Motor neuron (in vitro differentiated cells): ENCODE measurements around the gene CCDC9B. TPM values are rescaled to one million over a fixed set of nuclear protein-coding genes. Genes with fewer than 3 reads are reported as not detected.

Experiments used
- ATAC-seq, 8 experiments: fragments of 200-7000 bp; cut with Tn5 transposase; replicated peaks in 6 of 8; 2 replicates each; pipeline ENCODE4 v1.8.0; 2021; ENCODE audit warnings: mild to moderate bottlenecking in 8 of 8, moderate library complexity in 8 of 8
- H3K27ac ChIP-seq, 2 donors: fragments of 250-450 bp; sonication (Bioruptor Pico); 2 replicates each; pipeline ENCODE4 v1.9.0; 2021; ENCODE audit warnings: antibody characterized with exemption in 2 of 2, mild to moderate bottlenecking in 2 of 2, moderate library complexity in 1 of 2
- H3K4me1 ChIP-seq, 2 donors: fragments of 250-450 bp; sonication (Bioruptor Pico); replicated peaks in 1 of 2; 2 replicates each; pipeline ENCODE4 v1.6.1; 2021; ENCODE audit warnings: antibody characterized with exemption in 2 of 2, mild to moderate bottlenecking in 2 of 2, moderate library complexity in 1 of 2
- H3K4me3 ChIP-seq, 5 donors: fragments of 250-450 bp; sonication (Bioruptor Pico); 2 replicates each; pipeline ENCODE4 v1.9.0; 2021; ENCODE audit warnings: antibody characterized with exemption in 5 of 5, mild to moderate bottlenecking in 5 of 5, moderate library complexity in 4 of 5
- WGBS, 10 experiments: fragments of 450-650 bp; shearing (Covaris generic); methylation state at CpG; one replicate each; pipeline ENCODE4 v1.0.0; 2022; 5-methylcytosine and 5-hydroxymethylcytosine counted together
- in situ Hi-C, 9 experiments: fragments of 400-800 bp; cut with MboI; loops; one replicate each; pipeline ENCODE4 v1.15.0; 2021; ENCODE audit warnings: low sequenced_read_pairs in 9 of 9, low pct_unique_long_range_greater_than_20kb in 2 of 9; ENCODE audit not compliant: unreplicated experiment in 9 of 9
- total RNA-seq, 8 experiments: library from RNA; unstranded; fragments of 300-600 nt; gene quantifications; 2 replicates each; pipeline versions ENCODE4 v1.2.3 to v1.2.4, GENCODE V29; 2022

CCDC9B gene
- total RNA-seq, 8 experiments from 2014 or later: 0.50 to 32.6 (median 1.9) TPM

GRCh38 chr15:40360015-40360414 lies 19.3 kb upstream of the CCDC9B start:
- Histone ChIP-seq H3K4me3 (no peak overlapping the region), H3K4me1 (peaks cover 7 to 15% of the 10 kb centered on the region in 2 donors), H3K27ac (no peak overlapping the region)
- in situ Hi-C loops: no loop called here
- WGBS, 10 experiments: 33 to 100% (median 70%) methylated on average over 1 to 3 of the region's 4 CpGs; no CpG with 5 or more reads in 3 of the 10 experiments
- ATAC-seq: no peak

GRCh38 chr15:40358471-40359353 lies 18.0 kb upstream of the CCDC9B start:
- Histone ChIP-seq H3K4me3 (peak overlapping the region; percentile 61 to 87 (median 64)), H3K27ac (peak overlapping the region; percentile 48 to 58), H3K4me1 (peaks cover 15 to 24% of the 10 kb centered on the region in 2 donors)
- WGBS, 10 experiments: 20 to 65% (median 53%) methylated on average over 1 to 4 of the region's 31 CpGs; no CpG with 5 or more reads in 7 of the 10 experiments
- in situ Hi-C loops: no loop called here
- ATAC-seq: peak; percentile 7 to 64 (median 52)

GRCh38 chr15:40357723-40358470 lies 17.2 kb upstream of the CCDC9B start, which contains the start of gene DISP2:
Gene DISP2, plus strand, starts transcription at chr15:40358219. Its CDS starts 103 bp downstream, at chr15:40358322.
- H3K27ac ChIP-seq: peak within 1 kb of the TSS; percentile 48 to 74
- in situ Hi-C loops: no loop called here
- ATAC-seq: peak; percentile 86 to 93 (median 92)
- peaks cover 15 to 24% of the 10 kb centered on the region in 2 donors for H3K4me1 ChIP-seq
- 0 to 5% (median 0%) methylated on average over 2 to 11 of the region's 82 CpGs; no CpG with 5 or more reads in 6 of the 10 experiments for WGBS, 10 experiments
- H3K4me3 ChIP-seq: peak within 1 kb of the TSS; percentile 61 to 87 (median 64)

GRCh38 chr15:40357246-40357645 lies 16.5 kb upstream of the CCDC9B start:
- Histone ChIP-seq H3K4me3 (peak overlapping the region; percentile 61 to 87 (median 64)), H3K4me1 (peaks cover 15 to 24% of the 10 kb centered on the region in 2 donors), H3K27ac (no peak overlapping the region)
- no peak for ATAC-seq
- WGBS, 10 experiments: no CpG with 5 or more reads among the region's 1 CpG
- in situ Hi-C loops: no loop called here

DNA sequence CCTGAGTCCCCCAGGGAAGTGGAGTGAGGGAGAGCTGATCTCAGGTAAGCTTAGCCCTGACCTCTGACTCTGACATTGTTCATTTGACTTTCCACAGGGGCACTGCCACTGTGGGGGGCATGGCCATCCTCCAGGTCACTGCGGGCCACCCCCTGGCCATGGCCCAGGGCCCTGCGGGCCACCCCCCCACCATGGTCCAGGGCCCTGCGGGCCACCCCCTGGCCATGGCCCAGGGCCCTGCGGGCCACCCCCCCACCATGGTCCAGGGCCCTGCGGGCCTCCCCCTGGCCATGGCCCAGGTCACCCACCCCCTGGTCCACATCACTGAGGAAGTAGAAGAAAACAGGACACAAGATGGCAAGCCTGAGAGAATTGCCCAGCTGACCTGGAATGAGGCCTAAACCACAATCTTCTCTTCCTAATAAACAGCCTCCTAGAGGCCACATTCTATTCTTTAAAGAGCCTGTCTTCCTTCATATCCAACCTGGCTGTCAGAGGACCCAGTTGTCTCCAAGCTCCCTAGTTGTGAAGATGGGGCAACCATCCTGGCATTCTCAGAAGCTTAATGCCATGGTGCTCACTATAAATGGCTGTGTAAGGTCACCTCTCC lies 15.3 kb upstream of the CCDC9B start:
- peaks cover 15 to 24% of the 10 kb centered on the region in 2 donors for H3K4me1 ChIP-seq
- no peak overlapping the region for H3K27ac ChIP-seq
- no peak for ATAC-seq
- no peak overlapping the region for H3K4me3 ChIP-seq
- 80% methylated on average over 2 of the region's 5 CpGs; no CpG with 5 or more reads in 9 of the 10 experiments for WGBS, 10 experiments
- in situ Hi-C loops: no loop called here

DNA sequence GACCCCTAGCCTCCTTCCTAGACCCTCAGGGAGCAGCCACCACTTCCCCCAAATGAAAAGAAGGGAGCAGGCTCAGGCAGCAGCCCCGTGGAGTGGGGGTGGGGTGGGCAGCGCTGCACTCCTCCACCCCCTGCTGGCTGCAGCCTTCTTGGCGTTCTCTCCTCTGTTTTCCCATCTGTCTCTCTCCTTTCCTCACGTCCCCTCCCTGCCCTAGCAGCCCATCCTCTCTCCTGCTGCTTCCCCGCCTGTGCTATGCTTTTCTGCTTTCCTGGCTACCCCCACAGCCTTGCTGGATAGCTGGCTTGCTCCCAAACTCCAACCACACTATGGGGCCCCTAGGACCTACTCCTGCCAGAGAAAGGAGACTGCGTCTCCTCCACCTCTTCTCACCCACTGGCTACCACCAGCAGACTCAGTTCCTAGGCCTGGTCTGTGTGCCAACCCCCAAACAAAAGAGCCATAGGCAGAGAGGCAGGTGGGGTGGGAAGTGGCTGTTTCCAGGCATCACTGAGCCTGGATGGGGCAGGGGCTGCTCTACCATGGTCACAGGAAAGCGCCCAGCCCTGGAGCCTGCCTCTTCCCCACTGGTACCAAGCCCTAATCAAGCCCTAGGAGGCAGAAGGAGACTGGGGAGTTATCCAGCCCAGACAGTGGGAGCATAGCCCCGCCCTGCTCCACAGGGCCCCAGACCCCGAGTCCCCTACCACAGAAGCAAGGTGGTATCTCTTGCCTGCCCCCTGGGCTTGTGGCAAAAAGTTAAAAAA lies 13.9 kb upstream of the CCDC9B start:
- H3K4me1 ChIP-seq: peaks cover 15 to 24% of the 10 kb centered on the region in 2 donors
- no peak overlapping the region for H3K4me3 ChIP-seq
- in situ Hi-C loops: no loop called here
- 0 to 48% (median 22%) methylated on average over 1 to 4 of the region's 9 CpGs; no CpG with 5 or more reads in 2 of the 10 experiments for WGBS, 10 experiments
- no peak overlapping the region for H3K27ac ChIP-seq
- peak in 4 of 8 experiments; percentile 30 to 65 (median 62) for ATAC-seq

DNA sequence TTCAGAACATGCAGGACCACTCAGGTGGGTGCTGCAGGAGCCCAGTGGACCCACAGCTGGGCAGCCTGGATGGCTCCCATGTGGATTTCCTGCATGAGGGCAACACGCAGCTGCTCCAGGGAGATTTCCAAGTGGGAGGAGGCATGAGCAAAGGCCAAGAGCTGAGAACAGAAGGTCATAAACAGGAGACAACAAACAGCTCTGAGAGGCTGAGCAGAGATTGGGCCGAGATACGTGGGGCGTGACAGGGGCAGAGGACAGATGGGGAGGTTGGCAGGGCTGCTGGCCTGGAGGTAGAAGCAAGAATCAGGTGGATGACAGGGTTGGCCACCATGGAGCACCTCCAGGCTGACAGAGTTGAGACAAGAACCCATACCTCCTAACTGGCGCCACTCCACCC lies 13.0 kb upstream of the CCDC9B start:
- ATAC-seq: no peak
- 67 to 80% (median 69%) methylated on average over 1 to 5 of the region's 5 CpGs; no CpG with 5 or more reads in 6 of the 10 experiments for WGBS, 10 experiments
- no peak overlapping the region for H3K27ac ChIP-seq
- H3K4me3 ChIP-seq: no peak overlapping the region
- in situ Hi-C loops: no loop called here
- peaks cover 15 to 16% of the 10 kb centered on the region in 2 donors for H3K4me1 ChIP-seq

GRCh38 chr15:40352281-40352901 lies 11.7 kb upstream of the CCDC9B start:
- WGBS, 10 experiments: 20 to 100% (median 80%) methylated on average over 1 to 4 of the region's 7 CpGs; no CpG with 5 or more reads in 1 of the 10 experiments
- H3K27ac ChIP-seq: no peak overlapping the region
- H3K4me3 ChIP-seq: no peak overlapping the region
- no peak for ATAC-seq
- in situ Hi-C loops: no loop called here
- peaks cover 13 to 14% of the 10 kb centered on the region in 2 donors for H3K4me1 ChIP-seq

DNA sequence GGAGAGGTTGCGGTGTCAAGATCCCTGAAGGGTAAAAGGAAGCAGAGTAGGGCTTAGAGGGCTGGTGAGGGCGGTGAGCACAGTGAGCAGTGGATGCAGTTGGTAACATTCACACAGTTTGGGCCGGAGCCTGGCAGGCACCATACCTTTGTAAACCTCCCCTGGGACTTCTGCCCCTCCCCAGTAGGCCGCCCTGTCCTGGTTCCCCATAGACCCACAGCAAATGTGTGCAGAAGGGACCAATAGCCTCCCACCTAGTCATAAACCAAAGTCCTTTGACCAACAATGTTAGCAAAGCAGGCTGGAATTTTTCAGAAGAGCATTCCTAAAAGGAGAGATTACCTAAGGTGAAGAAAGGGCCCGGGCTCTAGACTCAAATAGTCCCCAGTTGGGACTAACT lies 8.4 kb upstream of the CCDC9B start:
- in situ Hi-C loops: no loop called here
- ATAC-seq: no peak
- Histone ChIP-seq H3K4me1 (peaks cover 3 to 4% of the 10 kb centered on the region in 2 donors), H3K27ac (no peak overlapping the region), H3K4me3 (no peak overlapping the region)
- WGBS, 10 experiments: 67 to 100% (median 89%) methylated on average over 1 to 3 of the region's 5 CpGs; no CpG with 5 or more reads in 3 of the 10 experiments

GRCh38 chr15:40348474-40348870 lies 7.7 kb upstream of the CCDC9B start:
- no peak for ATAC-seq
- H3K4me3 ChIP-seq: no peak overlapping the region
- no peak overlapping the region for H3K27ac ChIP-seq
- in situ Hi-C loops: no loop called here
- H3K4me1 ChIP-seq: no peaks in the 10 kb centered on the region
- WGBS, 10 experiments: 78 to 85% methylated on average over 4 of the region's 5 CpGs; no CpG with 5 or more reads in 8 of the 10 experiments

GRCh38 chr15:40347559-40348473 lies 7.1 kb upstream of the CCDC9B start:
- Histone ChIP-seq H3K4me1 (no peaks in the 10 kb centered on the region), H3K4me3 (no peak overlapping the region), H3K27ac (no peak overlapping the region)
- ATAC-seq: peak in 1 of 8 experiments; percentile 16
- 70 to 74% methylated on average over 2 to 3 of the region's 11 CpGs; no CpG with 5 or more reads in 8 of the 10 experiments for WGBS, 10 experiments
- in situ Hi-C loops: no loop called here
